ENCODE data around the gene BCAS1. TPM values are rescaled to one million over a fixed set of nuclear protein-coding genes. Genes with fewer than 3 reads are reported as not detected.

BCAS1 gene
- total RNA-seq, 1 donor from 2014 or later: 10.7 TPM

- no peaks in the 10 kb centered on the region for H3K27me3 Mint-ChIP-seq
- peaks cover 4% of the 10 kb centered on the region for H3K36me3 Mint-ChIP-seq
- no peak overlapping the region for H3K27ac Mint-ChIP-seq
- TF ChIP-seq, protein P1, sequence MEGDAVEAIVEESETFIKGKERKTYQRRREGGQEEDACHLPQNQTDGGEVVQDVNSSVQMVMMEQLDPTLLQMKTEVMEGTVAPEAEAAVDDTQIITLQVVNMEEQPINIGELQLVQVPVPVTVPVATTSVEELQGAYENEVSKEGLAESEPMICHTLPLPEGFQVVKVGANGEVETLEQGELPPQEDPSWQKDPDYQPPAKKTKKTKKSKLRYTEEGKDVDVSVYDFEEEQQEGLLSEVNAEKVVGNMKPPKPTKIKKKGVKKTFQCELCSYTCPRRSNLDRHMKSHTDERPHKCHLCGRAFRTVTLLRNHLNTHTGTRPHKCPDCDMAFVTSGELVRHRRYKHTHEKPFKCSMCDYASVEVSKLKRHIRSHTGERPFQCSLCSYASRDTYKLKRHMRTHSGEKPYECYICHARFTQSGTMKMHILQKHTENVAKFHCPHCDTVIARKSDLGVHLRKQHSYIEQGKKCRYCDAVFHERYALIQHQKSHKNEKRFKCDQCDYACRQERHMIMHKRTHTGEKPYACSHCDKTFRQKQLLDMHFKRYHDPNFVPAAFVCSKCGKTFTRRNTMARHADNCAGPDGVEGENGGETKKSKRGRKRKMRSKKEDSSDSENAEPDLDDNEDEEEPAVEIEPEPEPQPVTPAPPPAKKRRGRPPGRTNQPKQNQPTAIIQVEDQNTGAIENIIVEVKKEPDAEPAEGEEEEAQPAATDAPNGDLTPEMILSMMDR (conservative IDR thresholded peaks at IDR 0.05): no peak
- peaks cover 9% of the 10 kb centered on the region for H3K4me1 Mint-ChIP-seq (ENCODE audit: unreplicated experiment)
- DNase-seq (ENCODE audit: extremely low spot score, unreplicated experiment): no peak
- no peaks in the 10 kb centered on the region for H3K9me3 Mint-ChIP-seq
- H3K4me3 Mint-ChIP-seq: no peak overlapping the region
Observed at GRCh38 chr20:53964501-53965253, 105.7 kb downstream of the BCAS1 start.

DNA sequence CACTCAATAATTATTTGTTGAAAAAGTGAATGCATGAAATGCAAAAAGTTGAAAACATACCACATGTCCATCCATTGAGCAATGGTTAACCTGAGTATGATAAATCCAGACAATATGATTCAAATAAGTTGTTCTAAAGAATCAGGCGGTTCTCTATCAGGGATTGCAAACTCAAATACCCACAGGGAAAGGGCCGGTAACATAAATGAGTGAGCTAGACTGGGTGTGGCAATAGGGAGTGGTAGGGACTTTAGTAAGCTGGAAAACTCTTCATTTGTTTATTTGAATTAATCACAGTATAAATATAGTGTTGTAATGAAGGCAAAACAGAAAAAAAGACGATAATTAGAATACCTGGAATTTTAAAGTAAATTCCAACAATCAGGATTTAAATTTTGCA is 106.3 kb downstream of the BCAS1 start:
- Mint-ChIP-seq H3K27me3 (no peaks in the 10 kb centered on the region), H3K4me3 (no peak overlapping the region), H3K4me1 (ENCODE audit: unreplicated experiment) (peaks cover 9% of the 10 kb centered on the region), H3K27ac (no peak overlapping the region), H3K9me3 (no peaks in the 10 kb centered on the region), H3K36me3 (peaks cover 4% of the 10 kb centered on the region)
- TF ChIP-seq, protein P1 (conservative IDR thresholded peaks at IDR 0.05): no peak
- DNase-seq (ENCODE audit: extremely low spot score, unreplicated experiment): no peak

- no peaks in the 10 kb centered on the region for H3K9me3 Mint-ChIP-seq
- H3K36me3 Mint-ChIP-seq: peaks cover 4% of the 10 kb centered on the region
- H3K4me1 Mint-ChIP-seq (ENCODE audit: unreplicated experiment): peaks cover 9% of the 10 kb centered on the region
- no peaks in the 10 kb centered on the region for H3K27me3 Mint-ChIP-seq
- H3K27ac Mint-ChIP-seq: no peak overlapping the region
- no peak for DNase-seq (ENCODE audit: extremely low spot score, unreplicated experiment)
- H3K4me3 Mint-ChIP-seq: no peak overlapping the region
- TF ChIP-seq, protein P1 (conservative IDR thresholded peaks at IDR 0.05): no peak
Observed at GRCh38 chr20:53963635-53964034, 106.8 kb downstream of the BCAS1 start.

- H3K4me1 Mint-ChIP-seq (ENCODE audit: unreplicated experiment): peaks cover 9% of the 10 kb centered on the region
- TF ChIP-seq, protein P1 (conservative IDR thresholded peaks at IDR 0.05): no peak
- H3K27me3 Mint-ChIP-seq: no peaks in the 10 kb centered on the region
- no peak overlapping the region for H3K27ac Mint-ChIP-seq
- peaks cover 4% of the 10 kb centered on the region for H3K36me3 Mint-ChIP-seq
- DNase-seq (ENCODE audit: extremely low spot score, unreplicated experiment): no peak
- H3K9me3 Mint-ChIP-seq: no peaks in the 10 kb centered on the region
- H3K4me3 Mint-ChIP-seq: no peak overlapping the region
Observed at GRCh38 chr20:53962388-53962787, 108.0 kb downstream of the BCAS1 start.

DNA sequence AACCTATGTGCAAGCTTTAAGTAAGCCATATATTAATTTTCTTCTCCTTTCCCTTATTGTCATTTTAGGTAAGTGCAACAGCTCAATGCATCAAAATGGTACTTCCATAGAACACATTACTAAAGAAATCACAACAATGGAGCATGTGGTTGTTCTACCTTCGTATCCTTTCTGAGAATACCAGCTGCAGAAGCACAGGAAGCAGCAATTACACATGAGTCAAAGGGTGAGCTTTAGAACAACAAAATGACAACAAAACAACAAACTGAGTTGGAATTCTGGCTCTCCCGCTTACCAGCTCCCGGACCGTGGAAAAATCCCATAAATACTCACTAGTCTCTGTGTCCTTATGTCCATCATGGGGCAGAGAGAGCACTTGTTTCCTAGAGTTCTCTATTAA is 108.9 kb downstream of the BCAS1 start:
- H3K9me3 Mint-ChIP-seq: no peaks in the 10 kb centered on the region
- peaks cover 4% of the 10 kb centered on the region for H3K36me3 Mint-ChIP-seq
- peaks cover 9% of the 10 kb centered on the region for H3K4me1 Mint-ChIP-seq (ENCODE audit: unreplicated experiment)
- no peak overlapping the region for H3K4me3 Mint-ChIP-seq
- no peak overlapping the region for H3K27ac Mint-ChIP-seq
- TF ChIP-seq, protein P1 (conservative IDR thresholded peaks at IDR 0.05): no peak
- no peak for DNase-seq (ENCODE audit: extremely low spot score, unreplicated experiment)
- H3K27me3 Mint-ChIP-seq: no peaks in the 10 kb centered on the region
